Kidney tubule cell (primary cell): ENCODE measurements around the gene RBM46.
"Not testable (repeated sequence)": the region's sequence is repeated elsewhere in the genome, so short reads cannot be mapped to it uniquely, and the experiment has no call there.

ENCODE experiments used
- DNase-seq: peaks from one replicate; pipeline ENCODE4 v3.0.0-alpha.2; 2018; ENCODE audit warnings: low spot score

RBM46 gene

DNA sequence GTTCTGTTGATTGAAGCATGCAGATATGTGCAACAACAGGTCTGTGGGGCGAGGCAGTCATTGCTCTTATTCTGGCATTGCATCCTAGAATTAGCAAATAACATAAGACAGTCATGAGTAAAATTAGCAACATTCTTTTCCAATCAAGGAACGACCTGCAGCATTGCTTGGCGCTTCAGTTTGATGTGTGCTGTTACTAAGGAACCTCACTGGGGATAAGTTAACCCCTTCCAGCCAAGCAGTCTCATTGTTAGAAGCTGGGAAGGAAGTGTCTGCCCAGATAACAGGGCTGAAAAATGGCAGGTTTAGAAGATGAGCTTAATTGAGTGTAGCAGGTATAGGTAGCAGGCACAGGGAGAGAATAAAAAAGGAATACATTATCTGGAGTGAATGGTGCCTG, 55.4 kb downstream of the RBM46 start:
- no peak for DNase-seq

GRCh38 chr4:154838155-154838554, 57.1 kb downstream of the RBM46 start:
- DNase-seq = no peak

GRCh38 chr4:154838694-154839093, 57.6 kb downstream of the RBM46 start:
- no peak for DNase-seq

GRCh38 chr4:154854362-154854761, 73.3 kb downstream of the RBM46 start:
- peak; percentile 43 for DNase-seq

DNA sequence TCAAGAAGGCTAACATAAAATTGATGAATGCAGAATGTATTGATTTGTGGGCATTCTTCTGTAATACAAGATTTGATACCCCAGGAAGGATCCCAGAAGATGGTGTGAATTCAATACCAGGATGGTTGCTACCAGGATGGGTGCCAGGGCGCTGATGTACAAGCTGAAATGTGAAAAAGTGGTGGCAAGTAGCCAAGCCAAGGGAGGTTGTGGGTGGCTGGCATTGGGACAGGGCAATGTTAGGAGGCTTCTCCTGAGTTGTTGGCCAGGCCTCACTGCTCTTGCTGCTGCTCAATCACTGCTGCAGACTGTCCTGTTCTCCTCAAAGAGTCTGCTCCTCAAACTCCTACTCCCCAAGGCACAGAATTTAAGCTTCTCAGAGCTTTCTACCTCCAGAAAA, 77.1 kb downstream of the RBM46 start:
- no peak for DNase-seq

GRCh38 chr4:154868414-154869194, 87.5 kb downstream of the RBM46 start:
- DNase-seq = no peak

DNA sequence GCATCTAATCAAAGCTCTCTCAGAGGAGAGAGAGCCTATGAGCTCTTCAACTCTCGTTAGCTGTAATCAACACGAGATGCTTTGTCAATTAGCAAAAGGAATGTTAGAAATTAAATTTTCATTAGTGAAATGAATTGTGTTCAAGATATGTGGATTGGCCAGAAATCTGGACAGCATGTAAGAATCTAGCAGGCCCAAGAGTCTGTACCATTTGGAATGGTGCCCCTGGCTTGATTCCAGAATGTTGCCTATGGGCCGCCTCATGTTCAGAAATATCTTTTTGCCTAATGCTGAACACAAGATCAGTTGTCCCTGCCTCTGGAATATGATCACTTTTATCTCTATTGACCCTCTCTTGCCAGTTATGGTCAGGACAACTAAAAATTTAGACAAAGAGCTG, 88.2 kb downstream of the RBM46 start:
- no peak for DNase-seq

DNA sequence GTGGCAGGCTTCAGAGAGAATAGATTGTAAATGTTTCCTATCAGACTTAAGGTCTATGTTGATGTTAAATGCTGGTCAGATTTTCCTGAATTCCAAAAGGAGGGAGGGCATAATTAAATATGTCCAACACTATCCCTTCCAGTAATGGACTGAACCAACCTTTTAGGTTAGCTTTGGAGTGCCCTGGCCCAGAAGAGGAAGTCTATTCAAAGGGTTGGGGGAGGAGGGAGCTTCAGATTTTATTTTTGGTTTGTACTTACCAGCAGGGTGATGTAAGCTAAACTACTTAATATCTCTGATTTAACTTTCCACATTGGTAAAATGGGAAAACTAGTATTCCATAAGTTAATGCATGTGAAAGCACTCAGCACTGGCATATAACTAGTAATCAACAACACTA, 91.1 kb downstream of the RBM46 start:
- DNase-seq = no peak

DNA sequence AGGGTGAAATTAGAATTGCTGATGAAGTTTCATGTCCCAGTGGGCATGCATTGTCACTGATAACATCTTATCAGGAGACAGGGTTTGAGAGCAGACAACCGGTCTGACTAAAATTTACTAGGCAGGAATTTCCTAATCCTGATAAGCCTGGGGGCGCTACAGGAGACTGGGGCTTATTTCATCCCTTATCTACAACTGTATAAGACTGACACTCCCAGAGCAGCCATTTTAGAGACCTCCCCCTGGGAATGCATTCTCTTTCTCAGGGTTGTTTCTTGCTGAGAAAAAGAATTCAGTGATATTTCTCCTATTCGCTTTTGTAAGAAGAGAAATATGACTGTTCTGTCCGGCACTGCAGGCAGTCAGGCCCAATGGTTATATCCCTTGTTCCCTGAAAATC, 93.0 kb downstream of the RBM46 start:
- DNase-seq = not testable (repeated sequence)

- peak; percentile 80 for DNase-seq
Measured at GRCh38 chr4:154877110-154877760, 96.2 kb downstream of the RBM46 start.
